ENCODE data around the gene AGTR1. TPM values are rescaled to one million over a fixed set of nuclear protein-coding genes. Genes with fewer than 3 reads are reported as not detected.

The AGTR1 gene
- not detected in 2 replicates for total RNA-seq

DNA sequence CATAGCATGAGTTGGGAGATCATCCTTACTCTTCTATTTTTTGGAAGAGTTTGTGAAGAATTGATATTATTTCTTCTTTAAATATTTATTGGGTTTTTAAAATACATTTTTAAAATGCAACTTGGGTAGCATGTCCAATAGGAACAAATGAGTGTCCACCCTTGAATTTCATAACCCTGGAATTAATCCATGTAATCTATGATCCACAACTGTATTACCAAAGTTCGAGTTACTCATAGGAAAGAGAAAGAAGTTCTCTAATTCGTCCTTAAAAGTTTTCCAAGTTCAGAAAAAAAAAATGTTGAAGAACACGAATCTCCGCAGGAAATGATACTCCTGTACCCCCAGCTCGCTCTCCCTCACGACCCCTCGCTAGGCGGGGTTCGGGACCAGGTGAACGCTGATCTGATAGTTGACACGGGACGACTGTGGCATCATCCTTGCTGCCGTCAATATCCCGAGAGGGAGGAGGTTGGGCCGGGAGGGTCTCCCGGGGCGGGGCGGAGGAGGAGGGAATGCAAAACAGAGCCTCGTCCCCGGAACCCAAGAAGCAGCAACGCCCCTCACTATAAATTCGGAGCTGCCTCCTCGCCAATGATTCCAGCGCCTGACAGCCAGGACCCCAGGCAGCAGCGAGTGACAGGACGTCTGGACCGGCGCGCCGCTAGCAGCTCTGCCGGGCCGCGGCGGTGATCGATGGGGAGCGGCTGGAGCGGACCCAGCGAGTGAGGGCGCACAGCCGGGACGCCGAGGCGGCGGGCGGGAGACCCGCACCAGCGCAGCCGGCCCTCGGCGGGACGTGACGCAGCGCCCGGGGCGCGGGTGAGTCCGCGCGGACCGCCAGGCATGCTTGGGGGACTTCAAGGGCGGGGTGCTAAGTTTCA, at the start of gene AGTR1:
TSS of gene AGTR1 (plus strand) at position 598 of the 884 bp plus-strand sequence. CDS start 43,133 bp downstream, outside the sequence.
- intact Hi-C loops (cut with micrococcal nuclease) = no loop called here

DNA sequence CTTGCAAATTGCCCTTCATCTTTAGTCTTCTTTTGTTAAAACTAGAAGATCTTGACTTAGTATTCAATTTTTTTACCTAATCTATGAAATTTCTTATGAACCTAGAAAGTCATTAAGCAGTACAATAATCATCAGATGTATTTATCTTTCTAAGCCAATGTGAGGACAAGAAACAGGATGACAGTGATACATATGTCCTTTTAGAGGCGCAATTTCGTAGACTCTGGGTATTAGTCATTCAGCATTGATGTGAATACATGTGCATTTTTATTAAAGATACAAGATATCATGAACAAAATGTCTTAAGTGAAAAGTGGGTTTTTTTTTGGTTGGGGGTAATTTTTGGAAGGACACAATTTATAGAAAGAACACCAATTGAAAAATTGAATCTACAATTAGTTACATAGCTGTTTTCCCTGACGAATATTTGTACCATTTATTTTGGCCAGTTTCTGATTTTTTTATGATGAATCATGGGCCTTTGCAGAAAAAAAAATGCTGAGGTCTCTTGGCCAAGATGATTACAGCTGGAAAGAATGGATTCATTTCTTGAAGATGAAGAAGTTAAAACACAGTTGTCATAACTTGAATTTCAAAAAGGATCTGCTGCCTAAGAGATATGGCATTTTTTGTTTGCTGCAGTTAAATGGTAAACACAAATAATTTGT, 48.9 kb upstream of the AGTR1 start:
- intact Hi-C loops (cut with micrococcal nuclease) = no loop called here

DNA sequence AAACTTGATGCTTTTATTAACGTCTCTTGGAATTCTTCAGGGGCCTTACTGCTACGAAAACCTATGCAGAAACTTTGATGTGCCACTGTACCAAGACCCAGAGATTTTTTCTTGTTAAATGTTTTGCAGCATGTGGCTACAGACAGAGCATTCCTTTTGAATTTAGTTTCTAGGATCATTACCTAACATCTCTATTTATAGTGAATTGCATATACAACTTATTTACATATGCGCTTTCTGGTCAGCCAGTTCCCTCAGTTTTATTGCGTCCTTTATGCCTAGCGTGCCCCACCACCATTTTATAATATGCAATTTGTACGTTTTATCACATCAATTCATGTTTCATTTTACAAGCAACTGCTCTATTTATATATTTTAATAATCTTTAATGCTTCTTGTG, 46.2 kb upstream of the AGTR1 start:
- intact Hi-C loops (cut with micrococcal nuclease) = no loop called here

DNA sequence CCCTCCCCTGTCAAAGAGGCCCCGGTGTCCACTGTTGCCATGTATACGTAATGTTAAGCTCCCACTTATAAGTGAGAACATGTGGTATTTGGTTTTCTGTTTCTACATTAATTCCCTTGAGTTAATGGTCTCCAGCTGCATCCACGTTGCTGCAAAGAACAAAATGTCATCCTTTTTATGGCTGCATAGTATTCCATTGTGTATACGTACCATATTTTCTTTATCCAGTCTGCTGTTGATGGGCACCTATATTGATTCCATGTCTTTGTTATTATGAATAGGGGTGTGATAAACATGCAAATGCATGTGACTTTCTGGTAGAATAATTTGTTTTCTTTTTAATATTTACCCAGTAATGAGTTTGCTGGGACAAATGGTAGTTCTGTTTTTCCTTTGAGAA, 43.3 kb upstream of the AGTR1 start:
- intact Hi-C loops (cut with micrococcal nuclease) = no loop called here

DNA sequence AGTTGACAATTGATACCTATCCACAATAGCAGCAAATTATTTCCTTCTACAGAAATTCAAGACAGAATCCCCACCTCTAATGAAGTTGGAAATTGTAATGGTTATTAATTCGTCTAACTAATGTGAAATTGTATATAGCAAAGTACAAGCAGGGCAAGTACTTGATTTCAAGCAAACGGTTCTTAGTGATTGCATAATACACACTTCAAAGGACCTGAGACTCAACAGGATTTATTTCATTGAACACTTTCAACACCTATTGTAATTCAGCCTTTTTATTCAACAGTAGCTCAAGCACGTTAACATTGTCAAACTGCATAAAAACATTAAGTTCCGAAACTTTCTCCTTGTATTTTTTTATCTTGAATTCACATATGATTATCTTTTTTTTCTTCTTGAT, 40.2 kb upstream of the AGTR1 start:
- intact Hi-C loops (cut with micrococcal nuclease) = no loop called here

DNA sequence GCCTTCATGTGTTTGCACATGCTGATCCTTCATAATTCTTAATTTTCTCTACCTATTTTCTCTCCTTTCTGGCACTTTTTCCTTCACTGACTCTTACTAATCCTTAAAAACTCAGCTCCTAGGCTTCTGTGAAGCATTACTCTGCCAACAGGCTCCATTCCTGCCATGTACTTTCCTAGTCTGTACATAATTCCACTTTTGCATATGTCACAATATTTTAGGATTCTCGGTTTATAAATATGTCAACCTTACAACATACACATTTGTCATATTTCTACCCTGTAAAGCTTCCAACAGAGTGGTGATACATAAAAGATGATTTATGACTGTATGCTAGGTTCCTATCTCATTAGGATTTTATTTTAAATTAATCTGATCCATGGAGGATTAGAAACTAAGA, 38.2 kb upstream of the AGTR1 start:
- intact Hi-C loops (cut with micrococcal nuclease) = no loop called here

DNA sequence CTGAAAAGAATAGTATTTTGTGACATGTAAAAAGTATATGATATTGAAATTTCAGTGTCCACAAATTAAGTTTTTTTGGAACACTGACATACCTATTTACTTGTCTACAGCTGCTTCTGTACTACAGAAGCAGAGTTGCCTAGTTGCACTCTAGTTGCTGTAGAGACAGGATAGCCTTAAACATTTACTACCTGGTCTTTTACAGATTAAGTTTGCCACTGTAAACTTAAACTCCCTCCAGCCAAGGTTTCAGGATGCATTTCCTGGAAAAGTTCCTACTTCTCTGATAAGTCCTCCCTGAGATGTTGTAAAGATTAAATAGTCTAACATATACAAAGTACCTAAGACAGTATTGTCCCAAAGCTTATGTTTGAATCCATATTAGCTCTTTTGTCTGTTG, 17.4 kb upstream of the AGTR1 start:
- intact Hi-C loops (cut with micrococcal nuclease) = no loop called here

DNA sequence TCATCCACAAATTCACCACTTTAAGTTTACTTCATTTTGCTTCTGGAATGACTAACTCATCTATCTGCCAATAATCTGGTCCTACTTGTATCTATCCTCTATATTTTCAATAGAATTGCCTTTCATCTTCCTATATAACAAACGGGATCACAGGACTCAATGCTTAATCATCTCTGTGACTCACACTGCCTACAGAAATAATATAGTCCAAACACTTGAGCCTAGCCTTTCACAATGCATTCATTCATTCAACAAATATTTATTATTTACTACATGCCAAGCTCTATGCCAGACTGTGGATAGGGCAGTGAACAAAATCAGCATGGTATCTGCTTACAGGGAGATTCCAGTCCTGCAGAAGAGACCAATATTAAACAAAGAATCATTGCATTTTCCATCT, 16.6 kb upstream of the AGTR1 start:
- intact Hi-C loops (cut with micrococcal nuclease) = no loop called here

DNA sequence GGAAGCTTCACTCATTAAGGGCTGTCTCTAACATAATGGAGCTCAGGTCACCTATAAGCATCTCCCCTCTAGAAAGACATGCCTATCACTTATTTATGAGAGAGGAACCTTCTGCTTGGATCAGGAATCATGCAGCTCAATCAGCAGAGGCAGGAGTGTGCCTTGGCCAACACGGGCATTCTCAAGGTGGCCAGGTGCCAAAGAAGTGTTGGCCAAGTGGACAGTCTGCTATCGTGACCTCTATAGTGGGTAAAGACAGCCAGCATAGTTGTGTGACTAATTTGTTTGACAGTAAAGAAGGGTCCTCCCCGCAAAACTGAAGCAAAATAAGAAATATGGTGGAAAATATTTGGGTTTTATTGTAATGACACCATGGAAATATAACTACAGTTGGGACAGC, 14.7 kb upstream of the AGTR1 start:
- intact Hi-C loops (cut with micrococcal nuclease) = no loop called here

DNA sequence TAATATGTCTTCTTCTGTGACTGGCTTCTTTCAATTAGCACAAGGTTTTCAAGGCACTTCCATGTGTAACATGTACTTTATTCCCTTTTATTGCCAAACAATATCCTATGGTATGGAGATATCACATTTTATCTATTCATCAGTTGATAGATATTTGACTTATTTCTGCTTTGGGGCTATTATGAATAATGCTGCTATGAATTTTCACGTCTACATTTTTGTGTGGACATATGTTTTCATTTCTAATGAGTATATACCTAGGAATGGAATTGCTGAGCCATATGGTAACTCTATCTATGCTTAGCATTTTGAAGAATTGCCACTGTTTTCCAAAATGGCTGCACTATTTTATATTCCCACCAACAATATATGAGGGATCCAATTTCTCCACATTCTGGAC, 3.6 kb upstream of the AGTR1 start:
- intact Hi-C loops (cut with micrococcal nuclease) = no loop called here

DNA sequence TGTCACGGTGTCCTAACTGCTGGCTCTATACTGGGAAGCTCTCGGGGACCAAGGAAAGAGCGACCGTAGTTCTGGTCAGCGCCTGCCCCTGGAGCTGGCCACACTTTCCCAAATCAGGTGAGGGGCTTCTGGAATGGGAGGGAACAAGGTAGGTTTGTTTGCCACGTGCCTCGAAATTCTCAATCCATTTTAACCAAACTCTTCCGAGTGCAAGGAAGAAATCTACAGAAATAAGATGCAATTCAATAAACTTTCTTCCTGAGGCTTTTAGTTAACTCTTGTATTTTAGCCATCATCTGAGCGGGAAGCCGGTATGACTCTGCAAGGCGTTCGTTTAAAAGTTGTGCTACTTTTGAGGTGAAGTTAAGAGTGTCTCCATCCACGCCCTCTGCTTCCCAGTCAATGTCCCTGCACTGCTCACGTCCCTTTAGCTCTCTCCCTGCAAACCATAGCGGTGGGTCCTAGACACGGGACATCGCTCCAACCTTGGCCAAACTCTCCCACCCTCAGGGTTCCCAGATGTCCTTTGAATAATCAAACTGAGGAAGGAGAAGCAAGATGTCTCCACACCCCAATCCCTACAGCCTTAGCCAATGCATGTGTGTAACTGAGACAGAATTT, 597 bp downstream of the AGTR1 start:
- intact Hi-C loops (cut with micrococcal nuclease) = no loop called here

DNA sequence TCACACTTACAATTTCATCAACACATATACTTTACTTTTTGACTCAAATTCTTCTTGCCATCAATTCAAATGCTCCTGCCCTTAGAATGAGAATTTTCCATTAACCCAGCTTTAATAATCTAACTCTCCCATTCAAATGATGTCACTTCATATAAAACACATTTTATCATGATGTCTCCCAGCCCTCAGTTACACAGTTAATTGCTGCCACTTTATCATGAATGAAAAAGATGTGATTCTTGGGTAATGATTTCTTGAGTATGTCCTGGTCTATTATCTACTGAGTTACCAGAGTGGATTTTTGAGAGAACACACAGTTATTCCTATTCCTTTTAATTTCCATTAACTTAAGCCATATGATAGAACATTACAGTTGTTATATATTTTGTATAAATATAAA, 7.6 kb downstream of the AGTR1 start:
- intact Hi-C loops (cut with micrococcal nuclease) = no loop called here

DNA sequence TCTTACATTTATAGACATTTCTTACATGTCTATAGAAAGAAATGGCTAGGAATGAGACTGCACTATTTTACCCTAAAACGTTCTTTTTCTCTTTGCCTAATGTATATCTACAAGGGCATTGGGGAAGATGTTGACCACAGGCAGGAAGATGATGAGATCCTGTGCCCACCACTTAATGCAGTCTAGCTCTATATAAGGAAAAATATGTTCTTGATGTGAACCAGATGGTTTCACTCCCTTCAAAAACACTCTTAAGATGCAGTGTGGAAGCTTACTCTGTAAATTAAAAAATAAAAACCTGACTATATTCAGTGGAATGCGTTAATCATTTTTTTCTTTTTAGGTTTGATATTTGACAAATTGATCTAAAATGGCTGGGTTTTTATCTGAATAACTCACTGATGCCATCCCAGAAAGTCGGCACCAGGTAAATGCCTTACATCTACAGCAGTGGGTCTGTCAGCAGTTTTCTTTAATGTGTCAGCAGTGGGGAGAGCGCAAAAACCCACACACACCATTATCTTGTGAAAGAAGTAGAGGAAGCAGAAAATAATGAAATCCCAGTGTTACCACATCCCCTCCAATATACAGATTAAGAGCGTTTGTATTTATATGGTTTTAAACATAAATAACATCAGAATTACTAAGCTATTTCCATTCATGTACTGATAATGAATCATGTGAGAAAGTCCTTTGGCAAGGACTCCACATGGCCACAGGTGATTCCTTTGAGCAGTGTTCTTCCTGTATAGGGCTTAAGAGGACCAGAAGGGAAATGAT, 10.1 kb downstream of the AGTR1 start:
- intact Hi-C loops (cut with micrococcal nuclease) = no loop called here

DNA sequence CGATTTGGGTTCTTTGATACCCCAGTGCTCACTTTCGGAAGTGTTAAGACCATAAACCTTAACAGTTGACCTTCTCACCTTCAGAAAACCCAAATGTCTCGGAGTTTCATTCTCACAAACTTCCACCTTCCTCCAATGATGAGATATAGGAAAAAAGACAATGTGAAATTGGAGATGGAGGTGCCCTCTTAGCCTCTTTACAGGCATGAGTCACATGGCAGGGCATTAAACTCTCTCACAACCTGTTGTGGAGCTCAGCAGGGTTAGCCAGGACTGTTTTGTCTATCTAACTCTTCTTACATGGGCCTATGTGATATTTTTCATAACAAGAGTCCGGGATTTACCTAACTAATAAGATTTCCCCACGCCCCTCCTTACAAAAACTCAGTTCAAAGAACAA, 10.7 kb downstream of the AGTR1 start:
- intact Hi-C loops (cut with micrococcal nuclease) = no loop called here

DNA sequence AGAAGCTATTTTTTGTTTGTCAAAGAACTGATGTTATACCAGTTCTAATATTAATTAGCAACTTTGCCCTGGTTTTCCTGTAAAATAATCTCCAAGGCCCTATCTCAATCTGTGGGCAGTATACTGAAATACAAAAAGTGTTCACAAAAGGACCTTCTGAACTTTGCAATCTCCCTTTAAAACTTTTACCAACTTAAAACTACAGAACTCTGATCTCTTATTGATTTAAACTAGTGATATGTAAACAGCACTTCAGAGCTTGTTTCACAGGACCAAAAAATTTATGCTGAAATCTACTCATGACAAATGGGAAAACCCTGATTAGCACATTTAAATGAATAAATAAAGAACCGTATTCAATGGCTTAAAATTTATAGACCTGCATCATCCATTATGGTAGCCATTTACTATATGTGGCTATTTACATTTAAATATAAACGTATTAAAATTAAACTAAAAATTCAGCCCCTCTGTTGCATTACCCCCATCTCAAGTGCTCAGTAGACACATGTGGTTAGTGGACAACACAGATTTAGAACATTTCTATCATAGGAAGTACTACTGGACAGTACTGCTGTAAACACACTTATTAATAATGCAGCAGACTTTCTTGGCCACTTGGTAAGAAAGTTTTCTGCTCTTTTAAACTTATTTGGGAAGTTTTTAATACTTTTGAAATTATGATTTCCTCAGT, 12.0 kb downstream of the AGTR1 start:
- intact Hi-C loops (cut with micrococcal nuclease) = no loop called here

DNA sequence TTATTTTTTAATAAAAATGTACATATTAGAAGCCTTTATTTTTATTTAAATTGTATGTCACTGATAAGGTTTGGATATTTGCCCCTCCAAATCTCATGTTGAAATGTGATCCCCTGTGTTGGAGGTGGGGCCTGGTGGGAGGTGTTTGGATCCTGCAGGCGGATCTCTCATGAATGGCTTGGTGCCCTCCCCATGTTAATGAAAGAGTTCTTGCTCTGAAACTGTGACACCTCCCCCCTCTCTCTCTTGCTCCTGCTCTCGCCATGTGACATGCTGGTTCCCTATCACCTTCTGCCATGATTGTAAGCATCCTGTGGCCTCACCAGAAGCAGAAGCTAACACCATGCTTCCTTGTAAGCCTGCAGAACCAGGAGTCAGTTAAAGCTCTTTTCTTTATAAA, 13.0 kb downstream of the AGTR1 start:
- intact Hi-C loops (cut with micrococcal nuclease) = no loop called here

DNA sequence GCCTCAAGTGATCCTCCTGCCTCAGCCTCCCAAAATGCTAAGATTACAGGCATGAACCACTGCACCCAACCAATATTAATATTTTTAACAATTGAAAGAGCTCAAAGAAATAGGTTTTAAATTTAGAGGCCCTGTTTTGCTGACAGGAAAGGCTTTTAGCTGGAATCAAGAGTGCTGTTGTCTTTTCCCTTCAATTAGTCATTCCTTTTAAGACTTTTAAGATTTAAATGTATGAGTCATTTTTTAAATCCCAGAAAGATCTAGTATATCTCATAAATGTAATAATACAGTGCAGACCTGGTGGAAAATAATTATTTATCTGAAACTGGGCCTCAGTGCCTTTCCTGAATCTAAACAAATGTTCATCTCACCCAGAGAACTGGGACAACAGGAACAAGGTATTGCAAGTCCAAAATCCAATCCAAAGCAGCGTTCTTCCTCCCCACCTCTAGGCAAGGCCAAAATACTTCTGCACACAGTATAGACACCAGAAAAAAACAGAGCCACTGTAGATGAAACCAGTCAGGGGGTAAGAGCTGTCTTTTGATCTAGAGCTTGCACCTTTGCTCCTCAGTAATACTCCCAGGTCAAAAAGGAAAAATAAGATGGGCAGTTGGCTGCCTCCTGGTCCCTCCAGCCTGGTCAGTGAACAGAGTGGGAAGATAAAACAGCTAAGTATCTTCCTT, 14.4 kb downstream of the AGTR1 start:
- intact Hi-C loops (cut with micrococcal nuclease) = no loop called here

DNA sequence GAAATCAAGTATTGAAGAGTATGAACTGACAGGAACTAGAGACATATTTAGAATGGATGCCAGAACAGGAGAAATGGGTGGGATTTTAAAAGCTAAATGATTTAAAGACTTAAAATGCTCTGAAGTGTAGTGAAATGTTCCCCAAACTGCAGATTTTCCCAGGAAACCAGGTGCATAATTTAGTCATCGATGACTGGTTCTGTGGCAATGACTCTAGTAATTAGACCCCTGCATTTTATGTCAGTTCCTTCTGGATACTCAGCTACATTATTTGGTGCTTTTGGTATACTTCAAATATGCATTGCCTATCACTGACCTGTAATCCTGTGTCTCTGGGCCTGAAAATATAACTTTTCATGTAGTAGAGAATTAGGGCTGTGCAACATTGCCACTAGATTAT, 16.8 kb downstream of the AGTR1 start:
- intact Hi-C loops (cut with micrococcal nuclease) = no loop called here

DNA sequence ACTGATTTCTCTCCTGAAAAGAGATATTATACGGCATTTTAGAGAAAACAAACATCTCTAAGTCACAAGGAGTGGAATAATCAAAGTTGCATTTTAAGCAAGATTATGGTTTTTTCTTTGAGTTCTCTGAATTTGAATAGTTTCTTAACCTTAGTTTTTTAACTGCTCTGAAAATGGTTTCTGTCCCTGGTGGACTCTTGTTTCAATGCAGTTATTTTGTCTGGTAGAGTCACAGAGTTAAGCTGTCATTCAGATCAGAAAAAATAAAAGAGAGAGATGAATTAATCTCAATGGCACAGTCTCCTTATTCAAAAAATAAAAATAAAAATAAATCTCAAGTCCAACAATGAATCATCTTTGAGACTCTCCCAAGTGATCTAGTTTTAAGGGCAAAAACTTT, 19.0 kb downstream of the AGTR1 start:
- intact Hi-C loops (cut with micrococcal nuclease) = no loop called here

DNA sequence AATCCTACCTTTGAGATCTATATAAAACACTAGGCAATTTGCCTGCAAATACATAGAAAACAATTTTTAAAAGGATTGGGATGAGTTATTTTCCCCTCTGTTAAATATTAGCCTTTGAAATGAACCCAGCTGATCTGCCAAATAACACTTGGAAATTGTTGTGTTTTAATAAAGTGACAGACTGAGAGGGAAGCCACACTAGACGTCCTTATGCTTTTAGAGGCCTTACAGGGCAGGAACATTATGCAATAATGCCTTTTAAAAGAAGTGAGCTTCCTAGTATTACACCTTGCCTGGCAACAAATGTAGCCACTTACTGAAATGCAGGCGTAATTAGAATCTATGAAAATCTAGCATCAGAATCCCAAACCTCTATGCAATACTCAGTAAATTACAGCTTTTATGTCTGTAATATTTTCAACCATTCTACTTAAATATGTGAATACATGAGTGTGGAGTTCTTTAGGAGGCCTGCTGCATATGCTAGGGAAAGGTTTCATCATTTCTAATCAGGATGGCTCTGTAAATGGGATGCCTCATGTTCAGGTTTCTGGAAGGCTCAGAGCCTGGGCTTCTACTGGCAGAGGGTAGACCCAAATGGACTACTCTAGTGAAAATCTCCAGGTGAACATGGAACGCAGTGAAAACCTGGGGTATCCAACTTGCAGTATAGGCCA, 20.3 kb downstream of the AGTR1 start:
- intact Hi-C loops (cut with micrococcal nuclease) = no loop called here

All from T-helper 1 cell treated with Interleukin-12 subunit alpha and Interleukin-12 subunit beta and Interleukin-4 antibody, amounts not matched to agents 30 ng/mL and 1 ng/mL, for 36 hours (primary cell).